Heart left ventricle (tissue), 16 donors: ENCODE results near the gene ITGAX. TPM values are rescaled to one million over a fixed set of nuclear protein-coding genes. Genes with fewer than 3 reads are reported as not detected.

ENCODE experiments used
- ATAC-seq, 4 donors: fragments of 200-7000 bp; cut with Tn5 transposase; one replicate each; pipeline ENCODE4 v1.9.1; 2020 to 2022; ENCODE audit warnings: moderate library complexity in 4 of 4, mild to moderate bottlenecking in 3 of 4, moderate number of reproducible peaks in 1 of 4
- DNase-seq, 5 donors: peaks; one replicate each; pipeline ENCODE4 v3.0.0-alpha.2; 2020
- H3K27ac ChIP-seq, 12 donors: fragments of 200-600 bp; sonication (generic) in 4 of 12; one replicate each; pipeline versions ENCODE4 v1.5.0 to v1.8.0; 2016 to 2022; ENCODE audit warnings: mild to moderate bottlenecking in 2 of 12
- H3K27me3 ChIP-seq, 9 donors: fragments of 200-600 bp; sonication (generic) in 2 of 9; one replicate each; pipeline versions ENCODE4 v1.5.1 to v1.8.0; 2016 to 2022; ENCODE audit warnings: mild to moderate bottlenecking in 3 of 9
- H3K36me3 ChIP-seq, 9 donors: fragments of 200-600 bp; sonication (generic) in 2 of 9; one replicate each; pipeline versions ENCODE4 v1.5.0 to v1.8.0; 2018 to 2022; ENCODE audit warnings: mild to moderate bottlenecking in 2 of 9
- H3K4me1 ChIP-seq, 12 donors: fragments of 200-600 bp; sonication (generic) in 4 of 12; one replicate each; pipeline versions ENCODE4 v1.5.0 to v1.8.0; 2016 to 2022; ENCODE audit warnings: mild to moderate bottlenecking in 3 of 12
- H3K4me3 ChIP-seq, 12 donors: fragments of 200-600 bp; sonication (generic) in 4 of 12; one replicate each; pipeline versions ENCODE4 v1.5.0 to v1.8.0; 2017 to 2022; ENCODE audit warnings: mild to moderate bottlenecking in 9 of 12, moderate library complexity in 4 of 12
- H3K9me3 ChIP-seq, 12 donors: fragments of 200-600 bp; sonication (generic) in 4 of 12; one replicate each; pipeline versions ENCODE4 v1.5.0 to v1.8.0; 2016 to 2022; ENCODE audit warnings: mild to moderate bottlenecking in 1 of 12
- POLR2A ChIP-seq, 2 donors: fragments of 450-650 bp; IDR thresholded peaks; one replicate each; pipeline ENCODE4 v1.6.1; 2017; ENCODE audit warnings: antibody characterized with exemption in 2 of 2, mild to moderate bottlenecking in 2 of 2, moderate library complexity in 2 of 2
- WGBS, 4 donors: extraction: QIAGEN DNeasy Blood & Tissue Kit in 2 of 4; methylation state at CpG; one replicate each; pipeline versions ENCODE4 v1.1.5 to v1.1.7; 2013 to 2018; 5-methylcytosine and 5-hydroxymethylcytosine counted together
- intact Hi-C, 10 donors: fragments of 100-400 bp; cut with DNase I; formaldehyde crosslinking; loops; one replicate each; pipeline versions ENCODE4 v1.11.1 to v1.14.2; 2022
- polyA plus RNA-seq, 2 donors: library from polyadenylated mRNA; stranded (reverse); fragments of 200-250 nt; gene quantifications; one replicate each; pipeline ENCODE4 v1.2.3, GENCODE V29; 2013
- total RNA-seq, 9 donors: library from RNA; depleted of rRNA in 2 of 9; stranded (reverse); fragments of >200 nt in 2 of 9; fragmentation: NEBNext Ultra II Directional in 3 of 9; extraction: Animal tissue kit (Norgen Biotek cat#: 25700) in 3 of 9; gene quantifications; one replicate each; pipeline versions ENCODE4 v1.1.0 to v1.2.4, GENCODE V29; 2016 to 2023
- TF ChIP-seq, protein P1 (sequence below), 12 donors: fragments of 200-600 bp; sonication (generic) in 4 of 12; IDR thresholded peaks; one replicate each; pipeline versions ENCODE4 v1.5.0 to v1.8.0; 2018 to 2022; ENCODE audit warnings: antibody characterized with exemption in 12 of 12, mild to moderate bottlenecking in 5 of 12
- donor health status: ischemic (EF 13 %, LVEDD 7.1; RV severe dilation, severe dysfunction).
- donor health status: healthy with polysubstance abuse.
- donor health status: DM: no; HTN: yes; CAD: no.
- donor health status: DM: no; HTN: no; CAD: no.
- donor health status: ischemic (EF 25% LVEDD 6.9; RV normal size, moderate dysfunction).
- donor health status: ischemic (EF 25% LVEDD 5.7; RV mildly dilated, moderate dysfunction).
- donor health status: healthy.
- donor health status: DM: yes; HTN: yes; CAD: no.
- donor health status: ischemic (EF 35%, LVEDD 5.7; RV mildly dilated, moderate dysfunction).
- donor health status: nonischemic (EF 11% LVEDD 7.7; RV severe dilation, severe dysfunction).
- donor health status: DM: yes; HTN: yes; CAD: no.
- donor health status: PGD.
- donor health status: ischemic (EF 29% LVEDD 5.4; RV normal size, mild dysfunction).
- donor health status: nonischemic (EF 23%, LVEDD 6.1; RV moderate dilation, normal function).

The ITGAX gene
- total and polyA plus RNA-seq, 11 donors = 0.73 to 52.7 (median 2.0) TPM

DNA sequence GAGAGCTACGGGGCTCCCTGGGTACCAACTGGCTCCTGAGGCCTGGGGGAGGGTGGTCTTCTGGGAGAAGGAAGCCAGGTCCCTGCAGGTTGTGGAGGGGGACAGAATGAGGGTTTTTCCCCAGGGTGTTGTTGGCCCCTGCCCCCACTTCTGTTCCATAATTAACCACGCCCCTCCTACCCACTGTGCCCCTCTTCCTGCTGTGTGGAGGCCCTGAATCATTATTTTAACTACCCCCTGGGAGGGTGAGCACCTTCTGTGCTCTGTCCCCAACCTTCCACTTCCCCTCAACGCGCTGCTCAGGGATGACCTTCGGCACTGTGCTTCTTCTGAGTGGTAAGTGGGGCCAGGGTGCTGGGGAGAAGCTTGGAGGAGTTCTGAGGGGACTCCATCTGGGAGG is 38.1 kb downstream of the ITGAX start, which contains the start of gene ITGAD:
TSS of gene ITGAD (plus strand) at position 280 of the 400 bp plus-strand sequence. CDS start at position 306, 26 bp downstream.
- TF ChIP-seq, protein P1, sequence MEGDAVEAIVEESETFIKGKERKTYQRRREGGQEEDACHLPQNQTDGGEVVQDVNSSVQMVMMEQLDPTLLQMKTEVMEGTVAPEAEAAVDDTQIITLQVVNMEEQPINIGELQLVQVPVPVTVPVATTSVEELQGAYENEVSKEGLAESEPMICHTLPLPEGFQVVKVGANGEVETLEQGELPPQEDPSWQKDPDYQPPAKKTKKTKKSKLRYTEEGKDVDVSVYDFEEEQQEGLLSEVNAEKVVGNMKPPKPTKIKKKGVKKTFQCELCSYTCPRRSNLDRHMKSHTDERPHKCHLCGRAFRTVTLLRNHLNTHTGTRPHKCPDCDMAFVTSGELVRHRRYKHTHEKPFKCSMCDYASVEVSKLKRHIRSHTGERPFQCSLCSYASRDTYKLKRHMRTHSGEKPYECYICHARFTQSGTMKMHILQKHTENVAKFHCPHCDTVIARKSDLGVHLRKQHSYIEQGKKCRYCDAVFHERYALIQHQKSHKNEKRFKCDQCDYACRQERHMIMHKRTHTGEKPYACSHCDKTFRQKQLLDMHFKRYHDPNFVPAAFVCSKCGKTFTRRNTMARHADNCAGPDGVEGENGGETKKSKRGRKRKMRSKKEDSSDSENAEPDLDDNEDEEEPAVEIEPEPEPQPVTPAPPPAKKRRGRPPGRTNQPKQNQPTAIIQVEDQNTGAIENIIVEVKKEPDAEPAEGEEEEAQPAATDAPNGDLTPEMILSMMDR (IDR thresholded peaks at IDR 0.05) = no peak
- no peak for TF ChIP-seq POLR2A (IDR thresholded peaks at IDR 0.05)
- intact Hi-C loops = no loop called here
- H3K27ac ChIP-seq = no peak within 1 kb of the TSS
- DNase-seq = no peak
- H3K4me3 ChIP-seq = no peak within 1 kb of the TSS
- no peaks in the 10 kb centered on the region for H3K36me3 ChIP-seq
- no peak for ATAC-seq
- peaks cover 0 to 23% (median 0%) of the 10 kb centered on the region in 12 donors for H3K4me1 ChIP-seq
- no peaks in the 10 kb centered on the region for H3K9me3 ChIP-seq
- 55 to 64% (median 61%) methylated on average over 5 of the region's 5 CpGs for WGBS, 4 donors
- peaks cover 0 to 13% (median 0%) of the 10 kb centered on the region in 9 donors for H3K27me3 ChIP-seq

DNA sequence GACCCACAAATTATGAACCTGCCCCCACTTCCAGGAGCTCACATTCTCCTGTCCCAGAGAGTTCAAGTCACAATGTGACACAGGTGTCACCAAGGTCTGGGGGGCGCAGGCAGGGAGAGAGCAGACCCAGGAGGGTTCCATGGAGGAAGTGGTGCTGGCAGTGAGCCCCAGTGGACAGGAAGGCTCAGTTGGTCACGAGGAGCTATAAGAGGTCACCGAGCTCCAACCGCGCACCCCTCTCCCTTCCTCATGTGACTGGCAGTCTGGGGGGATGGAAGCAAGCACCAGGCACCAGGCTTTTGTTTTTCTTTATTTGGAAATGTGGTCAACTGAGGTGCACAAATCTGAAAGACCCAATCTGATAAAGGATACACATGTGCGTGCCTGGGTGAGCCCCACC is 40.7 kb downstream of the ITGAX start:
- Histone ChIP-seq H3K27ac (no peak overlapping the region), H3K36me3 (no peaks in the 10 kb centered on the region), H3K27me3 (peaks cover 0 to 9% (median 0%) of the 10 kb centered on the region in 9 donors), H3K4me1 (peaks cover 0 to 34% (median 0%) of the 10 kb centered on the region in 12 donors), H3K4me3 (no peak overlapping the region), H3K9me3 (no peaks in the 10 kb centered on the region)
- DNase-seq (peak in 3 of 5 donors; percentile 35 to 43 (median 40)), ATAC-seq (peak in 2 of 4 donors; percentile 39 to 58)
- WGBS, 4 donors = 55 to 60% (median 59%) methylated on average over 6 of the region's 6 CpGs
- intact Hi-C loops = no loop called here
- TF ChIP-seq, protein P1 (IDR thresholded peaks at IDR 0.05) = no peak
- TF ChIP-seq POLR2A (IDR thresholded peaks at IDR 0.05) = no peak

DNA sequence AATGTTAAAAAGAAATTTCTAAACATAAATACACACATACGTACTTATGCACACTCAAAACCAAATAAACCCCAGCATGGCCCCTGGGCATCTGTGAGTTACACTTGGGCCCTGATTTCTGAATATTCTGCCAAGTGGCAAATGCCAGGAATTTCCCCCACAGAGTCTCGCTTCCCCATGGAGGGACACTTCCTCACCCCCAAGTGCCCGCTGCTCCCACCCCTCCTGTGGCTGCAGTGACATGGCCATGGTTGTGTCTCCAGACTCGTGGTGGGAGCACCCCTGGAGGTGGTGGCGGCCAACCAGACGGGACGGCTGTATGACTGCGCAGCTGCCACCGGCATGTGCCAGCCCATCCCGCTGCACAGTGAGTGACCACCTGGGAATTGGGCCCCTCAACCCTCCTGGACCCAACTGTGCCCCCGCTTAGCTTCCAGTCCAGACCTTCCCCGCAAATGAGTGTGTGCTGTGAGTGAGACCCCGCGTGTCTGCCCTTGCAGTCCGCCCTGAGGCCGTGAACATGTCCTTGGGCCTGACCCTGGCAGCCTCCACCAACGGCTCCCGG is 42.2 kb downstream of the ITGAX start:
- intact Hi-C loops = no loop called here

DNA sequence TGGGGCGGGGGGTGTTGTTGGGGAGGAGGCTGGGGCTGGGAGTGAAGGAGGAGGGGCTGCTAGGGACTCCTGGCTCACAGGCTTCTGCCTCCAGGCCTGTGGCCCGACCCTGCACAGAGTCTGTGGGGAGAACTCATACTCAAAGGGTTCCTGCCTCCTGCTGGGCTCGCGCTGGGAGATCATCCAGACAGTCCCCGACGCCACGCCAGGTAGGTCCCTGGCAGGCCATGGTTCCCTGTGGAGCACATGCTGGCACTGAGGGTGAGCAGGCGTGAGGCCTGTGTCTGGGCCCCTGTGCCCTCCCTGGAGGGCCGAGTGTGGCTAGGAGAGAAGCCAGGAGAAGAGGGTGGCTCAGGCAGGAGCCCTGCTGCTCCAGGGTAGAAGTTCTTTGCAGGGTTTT is 42.7 kb downstream of the ITGAX start:
- Histone ChIP-seq H3K4me1 (peaks cover 0 to 43% (median 0%) of the 10 kb centered on the region in 12 donors), H3K27me3 (peaks cover 0 to 9% (median 0%) of the 10 kb centered on the region in 9 donors), H3K4me3 (no peak overlapping the region), H3K36me3 (no peaks in the 10 kb centered on the region), H3K9me3 (no peaks in the 10 kb centered on the region), H3K27ac (no peak overlapping the region)
- TF ChIP-seq, protein P1 (IDR thresholded peaks at IDR 0.05) = no peak
- no peak for TF ChIP-seq POLR2A (IDR thresholded peaks at IDR 0.05)
- intact Hi-C loops = no loop called here
- DNase-seq (no peak), ATAC-seq (no peak)
- WGBS, 4 donors = 58 to 78% (median 69%) methylated on average over 2 to 9 of the region's 9 CpGs

More for the DNA sequence above, 42.2 kb downstream of the ITGAX start:
- peaks cover 0 to 37% (median 0%) of the 10 kb centered on the region in 12 donors for H3K4me1 ChIP-seq
- ATAC-seq (no peak), DNase-seq (peak in 1 of 5 donors; percentile 17)
- H3K27me3 ChIP-seq = peaks cover 0 to 9% (median 0%) of the 10 kb centered on the region in 9 donors
- H3K27ac ChIP-seq = no peak overlapping the region
- WGBS, 4 donors = 78 to 89% (median 83%) methylated on average over 12 to 18 of the region's 18 CpGs
- H3K9me3 ChIP-seq = no peaks in the 10 kb centered on the region
- no peaks in the 10 kb centered on the region for H3K36me3 ChIP-seq
- TF ChIP-seq, protein P1 (IDR thresholded peaks at IDR 0.05) = no peak
- TF ChIP-seq POLR2A (IDR thresholded peaks at IDR 0.05) = no peak
- H3K4me3 ChIP-seq = no peak overlapping the region
